Gastroesophageal sphincter (tissue), 4 donors: Measurements from ENCODE around the gene HPS4. TPM values are rescaled to one million over a fixed set of nuclear protein-coding genes. Genes with fewer than 3 reads are reported as not detected.
A peak's percentile ranks its signal among the peaks of the same experiment; 100 is the strongest.

ENCODE experiments used
- ATAC-seq: fragments of 150-250 bp; one replicate; pipeline ENCODE4 v1.9.1; 2016; ENCODE audit warnings: mild to moderate bottlenecking, moderate library complexity
- H3K27ac ChIP-seq, 4 donors: fragments of 200-600 bp; sonication (generic) in 3 of 4; 1 replicate in 3 of 4; 2 replicates in 1 of 4; pipeline ENCODE4 v1.5.1; 2016 to 2019
- H3K27me3 ChIP-seq: fragments of 200-600 bp; sonication (generic); one replicate; pipeline ENCODE4 v1.5.1; 2019
- H3K36me3 ChIP-seq, 2 donors: fragments of 200-600 bp; sonication (generic); one replicate each; pipeline ENCODE4 v1.5.1; 2019; ENCODE audit warnings: control low read depth in 1 of 2
- H3K4me1 ChIP-seq, 3 donors: fragments of 200-600 bp; sonication (generic); 1 replicate in 2 of 3; 2 replicates in 1 of 3; pipeline ENCODE4 v1.5.1; 2016 to 2019; ENCODE audit warnings: control low read depth in 2 of 3
- H3K4me3 ChIP-seq, 2 donors: fragments of 200-600 bp; sonication (generic); one replicate each; pipeline ENCODE4 v1.5.1; 2019; ENCODE audit warnings: mild to moderate bottlenecking in 1 of 2, moderate library complexity in 1 of 2
- H3K9me3 ChIP-seq, 3 donors: fragments of 200-600 bp; sonication (generic); one replicate each; pipeline ENCODE4 v1.5.1; 2017 to 2019; ENCODE audit warnings: control low read depth in 2 of 3
- EP300 ChIP-seq: sonication (generic); formaldehyde crosslinking; IDR thresholded peaks from one replicate; pipeline ENCODE4 v1.6.1; 2017; ENCODE audit warnings: antibody characterized with exemption, mild to moderate bottlenecking
- POLR2A ChIP-seq, 2 donors: fragments of 450-650 bp; IDR thresholded peaks; one replicate each; pipeline ENCODE4 v1.6.1; 2017; ENCODE audit warnings: antibody characterized with exemption in 2 of 2, mild to moderate bottlenecking in 2 of 2, moderate library complexity in 1 of 2
- POLR2AphosphoS5 ChIP-seq: sonication (generic); formaldehyde crosslinking; IDR thresholded peaks from one replicate; pipeline ENCODE4 v1.6.1; 2017; ENCODE audit warnings: antibody characterized with exemption
- WGBS, 2 donors: methylation state at CpG; one replicate each; pipeline ENCODE4 v1.1.5; 2018; ENCODE audit warnings: low coverage in 1 of 2; 5-methylcytosine and 5-hydroxymethylcytosine counted together
- total RNA-seq, 4 donors: library from RNA; depleted of rRNA; stranded (reverse); fragments of >200 nt; gene quantifications; one replicate each; pipeline ENCODE4 v1.1.0, GENCODE V29; 2016
- TF ChIP-seq, protein P1 (sequence below), 4 experiments: fragments of 200-600 bp in 2 of 4; fragments of 450-650 bp in 2 of 4; sonication (generic) in 1 of 4; IDR thresholded peaks; one replicate each; pipeline ENCODE4 v1.5.1; 2017 to 2019; ENCODE audit warnings: antibody characterized with exemption in 4 of 4, mild to moderate bottlenecking in 2 of 4, moderate library complexity in 2 of 4

Gene HPS4
- total RNA-seq, 4 donors from 2014 or later, result 11.2 to 34.7 (median 20.3) TPM

DNA sequence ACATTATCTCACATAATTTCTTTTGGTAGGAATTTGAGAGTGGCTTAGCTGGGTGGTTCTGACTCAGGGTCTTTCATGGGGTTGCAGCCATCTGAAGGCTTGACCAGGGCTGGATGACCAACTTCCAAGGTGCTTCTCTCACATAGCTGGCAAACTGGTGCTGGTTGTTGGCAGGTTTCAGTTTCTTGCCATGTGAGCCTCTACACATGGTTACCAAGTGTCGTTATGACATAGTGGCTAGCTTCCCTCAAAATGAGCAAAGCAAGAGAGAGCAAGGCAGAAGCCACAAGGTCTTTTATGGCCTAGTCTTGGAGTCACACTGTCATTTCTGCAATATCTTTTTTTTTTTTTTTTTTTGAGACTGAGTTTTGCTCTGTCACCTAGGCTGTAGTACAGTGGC lies 32.9 kb upstream of the HPS4 start:
- no peak overlapping the region for H3K4me3 ChIP-seq
- no peak overlapping the region for H3K27ac ChIP-seq
- ATAC-seq, result no peak
- 100% methylated on average over 1 of the region's 1 CpG; no CpG with 5 or more reads in 1 of the 2 donors for WGBS, 2 donors
- peaks cover 2 to 18% (median 4%) of the 10 kb centered on the region in 3 donors for H3K4me1 ChIP-seq
- H3K36me3 ChIP-seq, result no peaks in the 10 kb centered on the region
- TF ChIP-seq, protein P1, sequence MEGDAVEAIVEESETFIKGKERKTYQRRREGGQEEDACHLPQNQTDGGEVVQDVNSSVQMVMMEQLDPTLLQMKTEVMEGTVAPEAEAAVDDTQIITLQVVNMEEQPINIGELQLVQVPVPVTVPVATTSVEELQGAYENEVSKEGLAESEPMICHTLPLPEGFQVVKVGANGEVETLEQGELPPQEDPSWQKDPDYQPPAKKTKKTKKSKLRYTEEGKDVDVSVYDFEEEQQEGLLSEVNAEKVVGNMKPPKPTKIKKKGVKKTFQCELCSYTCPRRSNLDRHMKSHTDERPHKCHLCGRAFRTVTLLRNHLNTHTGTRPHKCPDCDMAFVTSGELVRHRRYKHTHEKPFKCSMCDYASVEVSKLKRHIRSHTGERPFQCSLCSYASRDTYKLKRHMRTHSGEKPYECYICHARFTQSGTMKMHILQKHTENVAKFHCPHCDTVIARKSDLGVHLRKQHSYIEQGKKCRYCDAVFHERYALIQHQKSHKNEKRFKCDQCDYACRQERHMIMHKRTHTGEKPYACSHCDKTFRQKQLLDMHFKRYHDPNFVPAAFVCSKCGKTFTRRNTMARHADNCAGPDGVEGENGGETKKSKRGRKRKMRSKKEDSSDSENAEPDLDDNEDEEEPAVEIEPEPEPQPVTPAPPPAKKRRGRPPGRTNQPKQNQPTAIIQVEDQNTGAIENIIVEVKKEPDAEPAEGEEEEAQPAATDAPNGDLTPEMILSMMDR (IDR thresholded peaks at IDR 0.05), result no peak
- TF ChIP-seq EP300 (no peak), POLR2A (IDR thresholded peaks at IDR 0.05) (no peak), POLR2AphosphoS5 (no peak)
- H3K27me3 ChIP-seq, result no peaks in the 10 kb centered on the region
- H3K9me3 ChIP-seq, result no peaks in the 10 kb centered on the region

DNA sequence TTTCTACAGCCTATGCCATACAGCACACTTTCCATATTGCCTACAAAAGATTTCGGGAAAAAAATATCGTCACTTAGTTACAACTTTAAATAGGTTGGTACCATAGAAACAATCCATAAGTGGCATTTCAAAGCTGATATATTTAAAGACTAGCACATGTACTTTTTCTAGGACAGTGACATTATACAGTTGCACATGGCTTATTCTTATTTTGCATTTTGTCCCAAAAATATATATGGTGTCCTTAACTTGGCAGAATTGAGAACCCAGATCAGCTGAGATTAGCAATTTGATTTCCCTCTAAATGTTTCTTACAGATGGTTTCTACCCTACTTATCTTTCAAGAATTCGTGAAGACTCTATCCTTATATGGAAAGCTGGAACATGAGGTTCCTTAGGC lies 32.3 kb upstream of the HPS4 start:
- Histone ChIP-seq H3K36me3 (no peaks in the 10 kb centered on the region), H3K4me1 (peaks cover 2 to 23% (median 4%) of the 10 kb centered on the region in 3 donors), H3K9me3 (no peaks in the 10 kb centered on the region), H3K27ac (no peak overlapping the region), H3K4me3 (no peak overlapping the region), H3K27me3 (no peaks in the 10 kb centered on the region)
- TF ChIP-seq, protein P1 (IDR thresholded peaks at IDR 0.05), result no peak
- TF ChIP-seq POLR2AphosphoS5, result no peak
- no peak for TF ChIP-seq POLR2A (IDR thresholded peaks at IDR 0.05)
- no peak for TF ChIP-seq EP300
- WGBS, 2 donors, result 82 to 91% methylated on average over 3 of the region's 3 CpGs
- no peak for ATAC-seq

DNA sequence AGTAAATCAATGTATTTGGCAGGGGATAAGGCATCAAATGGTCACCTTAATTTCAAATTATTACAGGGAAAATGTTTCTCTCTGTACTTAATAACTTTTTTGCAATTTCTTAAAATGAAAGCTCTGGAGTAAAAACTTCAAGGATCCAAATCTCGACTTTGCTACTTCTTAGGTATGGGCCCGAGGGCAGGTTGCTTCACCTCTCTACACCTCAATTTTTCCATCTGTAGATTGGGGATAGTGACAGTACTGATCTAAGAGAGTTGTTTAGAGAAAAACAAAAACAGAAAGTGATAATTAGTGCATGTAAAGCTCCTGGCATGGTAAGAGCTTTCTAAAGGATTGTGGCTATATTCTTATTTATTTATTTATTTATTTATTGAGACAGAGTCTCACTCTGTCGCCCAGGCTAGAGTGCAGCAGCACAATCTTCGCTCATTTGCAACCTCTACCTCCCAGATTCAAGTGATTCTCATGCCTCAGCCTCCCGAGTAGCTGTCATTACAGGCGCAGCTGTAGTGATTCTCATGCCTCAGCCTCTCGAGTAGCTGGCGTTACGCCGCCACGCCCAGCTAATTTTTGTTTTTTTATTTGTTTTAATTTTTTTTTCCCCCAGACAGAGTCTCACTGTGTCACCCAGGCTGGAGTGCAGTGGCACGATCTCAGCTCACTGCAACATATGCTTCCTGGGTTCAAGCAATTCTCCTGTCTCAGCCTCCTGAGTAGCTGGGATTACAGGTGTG lies 31.0 kb upstream of the HPS4 start:
- H3K4me3 ChIP-seq, result no peak overlapping the region
- H3K27me3 ChIP-seq, result no peaks in the 10 kb centered on the region
- peaks cover 0 to 9% of the 10 kb centered on the region in 2 donors for H3K36me3 ChIP-seq
- TF ChIP-seq, protein P1 (IDR thresholded peaks at IDR 0.05), result no peak
- TF ChIP-seq POLR2A (IDR thresholded peaks at IDR 0.05), result no peak
- TF ChIP-seq EP300, result no peak
- TF ChIP-seq POLR2AphosphoS5, result no peak
- 93 to 94% methylated on average over 4 to 12 of the region's 12 CpGs for WGBS, 2 donors
- no peaks in the 10 kb centered on the region for H3K9me3 ChIP-seq
- no peak overlapping the region for H3K27ac ChIP-seq
- no peak for ATAC-seq
- peaks cover 2 to 33% (median 4%) of the 10 kb centered on the region in 3 donors for H3K4me1 ChIP-seq

DNA sequence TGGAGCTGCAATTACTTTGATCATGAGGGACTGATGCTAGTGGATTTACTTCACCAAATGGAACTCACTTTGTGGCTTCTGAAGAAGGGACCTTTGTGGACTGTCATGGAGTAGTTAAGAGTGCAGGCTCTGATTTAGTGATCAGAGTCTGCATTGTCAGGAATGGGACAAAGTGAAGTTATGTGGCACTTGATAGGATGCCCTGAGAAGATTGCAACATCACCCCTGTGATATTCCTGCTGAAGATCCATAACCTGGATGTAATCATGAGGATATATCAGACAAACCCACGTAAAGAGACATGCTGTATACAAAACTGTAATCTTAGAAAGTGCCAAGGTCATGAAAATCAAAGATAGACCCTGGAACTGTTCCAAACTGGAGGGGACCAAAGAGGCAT lies 30.3 kb upstream of the HPS4 start:
- peaks cover 2 to 33% (median 4%) of the 10 kb centered on the region in 3 donors for H3K4me1 ChIP-seq
- WGBS, 2 donors, result 17 to 55% methylated on average over 1 of the region's 1 CpG
- TF ChIP-seq, protein P1 (IDR thresholded peaks at IDR 0.05), result no peak
- no peaks in the 10 kb centered on the region for H3K27me3 ChIP-seq
- H3K27ac ChIP-seq, result no peak overlapping the region
- ATAC-seq, result no peak
- H3K36me3 ChIP-seq, result peaks cover 0 to 16% of the 10 kb centered on the region in 2 donors
- H3K4me3 ChIP-seq, result no peak overlapping the region
- H3K9me3 ChIP-seq, result no peaks in the 10 kb centered on the region

DNA sequence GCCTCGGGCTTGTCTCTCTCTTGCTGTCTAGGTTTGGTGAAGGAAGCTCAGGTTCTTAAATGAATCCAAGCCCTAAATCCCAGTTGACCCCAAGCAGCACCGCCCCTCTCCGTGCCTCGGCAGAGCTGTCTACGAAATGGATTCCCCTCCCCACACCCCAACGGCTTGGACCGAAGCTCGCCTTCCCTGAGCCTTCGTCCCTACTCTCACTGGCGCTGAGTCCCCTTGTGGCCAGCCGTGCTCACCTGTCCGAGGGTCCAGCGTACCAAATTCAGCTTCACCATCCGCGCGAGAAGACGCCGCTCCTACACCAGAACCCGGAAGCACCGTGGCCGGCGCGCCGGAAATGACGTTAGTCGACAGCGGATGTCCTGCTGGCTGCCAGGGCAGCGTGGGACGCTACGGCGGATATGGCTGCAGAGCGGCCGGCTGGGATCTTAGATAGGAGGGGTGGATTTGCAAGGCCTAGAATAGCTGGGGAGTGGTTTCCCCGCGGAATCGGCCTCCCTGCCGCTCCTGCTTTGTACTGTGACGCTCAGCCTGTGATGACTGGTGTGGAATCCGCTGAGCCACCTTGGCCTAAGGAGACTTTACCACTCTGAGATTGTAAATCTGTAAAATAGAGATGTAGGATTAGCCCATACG lies 28.7 kb upstream of the HPS4 start, which contains the start of gene TFIP11:
TSS of gene TFIP11 (minus strand) at position 325 of the 645 bp plus-strand sequence. CDS start 2,201 bp downstream, outside the sequence.
- H3K36me3 ChIP-seq, result peaks cover 0 to 32% of the 10 kb centered on the region in 2 donors
- H3K9me3 ChIP-seq, result no peaks in the 10 kb centered on the region
- H3K4me3 ChIP-seq, result peak within 1 kb of the TSS; percentile 60 to 94
- TF ChIP-seq, protein P1 (IDR thresholded peaks at IDR 0.05), result peak in 2 of 4 experiments; percentile 12 to 14
- peak; percentile 55 to 67 for TF ChIP-seq POLR2A (IDR thresholded peaks at IDR 0.05)
- peak; percentile 95 for TF ChIP-seq POLR2AphosphoS5
- no peak for TF ChIP-seq EP300
- 1 to 4% methylated on average over 4 to 15 of the region's 40 CpGs for WGBS, 2 donors
- H3K27me3 ChIP-seq, result no peaks in the 10 kb centered on the region
- peak within 1 kb of the TSS; percentile 64 to 87 (median 80) for H3K27ac ChIP-seq
- H3K4me1 ChIP-seq, result peaks cover 2 to 33% (median 4%) of the 10 kb centered on the region in 3 donors
- peak; percentile 97 for ATAC-seq
